Measurements from ENCODE around the gene PAX2. TPM values are rescaled to one million over a fixed set of nuclear protein-coding genes. Genes with fewer than 3 reads are reported as not detected.

Gene PAX2
- total RNA-seq, 1 experiment from 2014 or later = not detected

DNA sequence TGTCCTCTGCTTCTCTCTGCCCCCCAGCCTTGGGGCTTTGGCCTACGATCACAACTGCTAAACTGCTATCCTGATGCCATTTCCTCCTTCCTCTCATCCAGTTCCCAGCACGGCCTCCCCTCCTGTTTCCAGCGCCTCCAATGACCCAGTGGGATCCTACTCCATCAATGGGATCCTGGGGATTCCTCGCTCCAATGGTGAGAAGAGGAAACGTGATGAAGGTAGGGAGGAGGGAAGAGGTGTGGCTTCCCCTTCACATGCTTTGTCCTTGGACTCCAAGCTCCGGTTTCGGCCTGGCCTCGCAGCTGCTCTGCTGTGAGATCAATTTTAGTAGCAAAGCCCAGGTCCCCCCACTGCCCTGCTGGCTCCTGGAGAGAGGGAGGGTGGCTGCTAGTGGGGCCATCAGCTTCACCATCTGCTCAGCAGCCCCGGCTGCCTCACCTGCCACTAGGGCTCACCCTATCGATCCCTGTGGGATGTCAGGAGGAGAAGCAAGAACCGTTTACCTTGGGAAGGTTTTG, 35.8 kb downstream of the PAX2 start:
- DNase-seq (ENCODE audit: extremely low read depth, low read depth) = no peak

- DNase-seq (ENCODE audit: extremely low read depth, low read depth) = no peak
Measured at GRCh38 chr10:100782461-100783244, 37.3 kb downstream of the PAX2 start.

DNA sequence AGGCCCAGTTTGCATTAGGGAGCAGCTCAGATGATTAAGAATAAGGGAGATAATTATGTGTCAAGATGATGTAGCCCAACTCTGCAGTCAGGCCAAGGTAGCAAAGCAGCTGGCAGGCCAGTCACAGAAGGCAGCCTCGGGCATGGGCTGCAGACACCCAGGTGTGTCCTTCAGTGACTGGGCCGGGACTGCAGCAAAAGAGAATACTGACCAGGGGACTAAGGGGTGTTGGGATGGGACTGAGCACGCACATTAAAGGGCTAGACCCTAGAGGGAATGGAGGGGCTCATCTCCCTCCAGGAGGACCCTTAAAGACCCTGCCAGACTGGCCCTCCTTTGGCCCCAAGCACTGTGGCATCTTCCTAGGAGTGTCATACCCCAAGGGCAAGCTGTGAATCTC, 38.7 kb downstream of the PAX2 start:
- DNase-seq (ENCODE audit: extremely low read depth, low read depth) = no peak

GRCh38 chr10:100786591-100786990, 41.2 kb downstream of the PAX2 start:
- DNase-seq (ENCODE audit: extremely low read depth, low read depth) = no peak

GRCh38 chr10:100788002-100788903, 42.9 kb downstream of the PAX2 start:
- no peak for DNase-seq (ENCODE audit: extremely low read depth, low read depth)

DNA sequence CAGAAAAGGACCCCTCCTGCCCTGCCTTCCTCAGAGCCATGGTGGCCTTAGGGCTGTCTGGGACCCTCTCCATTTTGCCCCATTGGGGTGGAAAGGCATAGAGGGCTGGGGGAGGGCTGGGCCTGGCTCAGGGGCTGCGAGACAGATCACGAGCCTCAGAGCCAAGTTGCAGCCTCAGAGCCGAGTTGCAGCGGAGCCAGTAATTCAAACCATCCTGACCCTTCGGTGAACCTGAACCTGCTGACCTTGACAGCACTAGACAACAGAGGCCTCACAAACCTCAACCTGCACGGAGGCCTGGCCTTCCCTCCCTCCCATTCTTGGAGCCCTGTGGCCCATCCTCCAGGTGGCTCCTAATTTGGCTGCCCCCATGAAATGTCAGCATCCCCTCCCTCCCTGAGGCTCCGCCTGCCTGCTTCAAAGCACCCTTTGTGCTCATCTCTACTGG, 45.4 kb downstream of the PAX2 start:
- DNase-seq (ENCODE audit: extremely low read depth, low read depth) = no peak

- DNase-seq (ENCODE audit: extremely low read depth, low read depth) = no peak
Measured at GRCh38 chr10:100791369-100792058, 46.1 kb downstream of the PAX2 start.

- DNase-seq (ENCODE audit: extremely low read depth, low read depth) = no peak
Measured at GRCh38 chr10:100792574-100792973, 47.2 kb downstream of the PAX2 start.

GRCh38 chr10:100793055-100793454, 47.7 kb downstream of the PAX2 start:
- no peak for DNase-seq (ENCODE audit: extremely low read depth, low read depth)

DNA sequence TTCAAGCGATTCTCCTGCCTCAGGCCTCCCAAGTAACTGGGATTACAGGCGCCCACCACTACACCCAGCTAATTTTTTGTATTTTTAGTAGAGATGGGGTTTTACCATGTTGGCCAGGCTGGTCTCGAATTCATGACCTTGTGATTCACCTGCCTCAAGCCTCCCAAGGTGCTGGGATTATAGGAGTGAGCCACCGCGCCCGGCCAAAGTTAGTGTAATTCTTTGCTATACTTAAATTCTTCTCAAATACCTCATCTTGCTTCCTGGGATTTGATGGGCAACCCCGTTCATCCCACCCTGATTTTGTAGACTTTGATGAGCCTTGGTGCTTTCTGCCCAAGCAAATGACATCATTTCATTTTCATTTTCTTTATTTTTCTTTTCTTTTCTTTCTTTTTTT, 54.5 kb downstream of the PAX2 start:
- DNase-seq (ENCODE audit: extremely low read depth, low read depth) = no peak

DNA sequence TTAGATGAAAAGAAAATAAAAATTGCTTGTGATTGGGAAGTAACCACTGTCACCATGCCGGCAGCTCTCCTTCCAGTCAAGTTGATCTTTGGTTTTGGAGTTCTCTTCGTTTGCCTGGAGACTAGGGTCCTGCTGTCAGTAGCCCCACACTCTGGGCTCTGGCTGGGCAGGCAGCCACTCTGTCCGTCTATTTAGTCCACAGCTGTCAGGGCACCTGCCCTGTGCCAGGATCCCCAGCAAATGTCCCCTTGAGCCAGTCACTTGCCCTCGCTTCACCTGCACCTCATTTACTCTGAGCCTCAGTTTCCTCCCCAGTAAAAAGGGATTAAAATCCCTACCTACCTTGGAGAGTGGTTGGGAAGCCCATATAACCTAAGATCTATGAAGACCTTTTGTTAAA, 55.5 kb downstream of the PAX2 start:
- no peak for DNase-seq (ENCODE audit: extremely low read depth, low read depth)

- DNase-seq (ENCODE audit: extremely low read depth, low read depth) = no peak
Measured at GRCh38 chr10:100802196-100802595, 56.8 kb downstream of the PAX2 start.

DNA sequence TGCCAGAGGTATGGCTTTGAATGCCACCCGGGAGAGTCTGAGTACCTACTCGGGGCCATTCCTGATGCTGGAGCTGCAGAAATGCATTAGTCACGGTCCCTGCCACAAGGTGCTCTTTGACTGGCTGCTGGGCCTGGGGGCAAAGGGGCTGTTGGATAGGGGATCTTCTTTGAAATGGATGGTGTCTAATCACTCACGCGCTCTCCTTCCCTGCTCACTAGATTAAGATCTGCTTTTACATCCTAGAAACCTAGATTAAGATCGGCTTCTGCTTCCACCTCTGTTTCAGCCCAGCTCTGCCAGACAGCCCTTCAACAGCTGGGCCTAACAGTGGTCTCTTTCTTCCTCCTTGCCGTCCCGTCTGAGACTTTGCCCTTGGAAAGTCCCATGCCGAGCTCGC, 57.2 kb downstream of the PAX2 start:
- DNase-seq (ENCODE audit: extremely low read depth, low read depth) = no peak

GRCh38 chr10:100803492-100803891, 58.1 kb downstream of the PAX2 start:
- no peak for DNase-seq (ENCODE audit: extremely low read depth, low read depth)

DNA sequence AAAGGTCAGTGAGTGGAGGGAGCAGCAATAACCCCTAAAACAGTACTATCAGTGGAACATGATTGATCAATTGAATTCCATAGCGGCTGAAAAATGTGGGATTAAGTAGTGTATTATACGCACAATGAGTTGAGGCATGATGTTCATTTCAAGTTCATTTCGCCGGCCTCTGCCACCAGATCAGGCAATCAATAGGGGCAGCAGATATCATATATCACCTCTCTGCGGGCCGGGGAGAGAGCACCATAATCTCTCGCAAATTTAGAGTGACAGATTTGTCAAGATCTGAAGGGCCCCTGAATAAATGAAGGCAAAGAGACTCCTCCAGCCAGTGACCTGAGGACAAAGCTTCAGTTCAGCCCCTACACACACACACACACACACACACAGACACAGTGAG, 58.5 kb downstream of the PAX2 start:
- no peak for DNase-seq (ENCODE audit: extremely low read depth, low read depth)

DNA sequence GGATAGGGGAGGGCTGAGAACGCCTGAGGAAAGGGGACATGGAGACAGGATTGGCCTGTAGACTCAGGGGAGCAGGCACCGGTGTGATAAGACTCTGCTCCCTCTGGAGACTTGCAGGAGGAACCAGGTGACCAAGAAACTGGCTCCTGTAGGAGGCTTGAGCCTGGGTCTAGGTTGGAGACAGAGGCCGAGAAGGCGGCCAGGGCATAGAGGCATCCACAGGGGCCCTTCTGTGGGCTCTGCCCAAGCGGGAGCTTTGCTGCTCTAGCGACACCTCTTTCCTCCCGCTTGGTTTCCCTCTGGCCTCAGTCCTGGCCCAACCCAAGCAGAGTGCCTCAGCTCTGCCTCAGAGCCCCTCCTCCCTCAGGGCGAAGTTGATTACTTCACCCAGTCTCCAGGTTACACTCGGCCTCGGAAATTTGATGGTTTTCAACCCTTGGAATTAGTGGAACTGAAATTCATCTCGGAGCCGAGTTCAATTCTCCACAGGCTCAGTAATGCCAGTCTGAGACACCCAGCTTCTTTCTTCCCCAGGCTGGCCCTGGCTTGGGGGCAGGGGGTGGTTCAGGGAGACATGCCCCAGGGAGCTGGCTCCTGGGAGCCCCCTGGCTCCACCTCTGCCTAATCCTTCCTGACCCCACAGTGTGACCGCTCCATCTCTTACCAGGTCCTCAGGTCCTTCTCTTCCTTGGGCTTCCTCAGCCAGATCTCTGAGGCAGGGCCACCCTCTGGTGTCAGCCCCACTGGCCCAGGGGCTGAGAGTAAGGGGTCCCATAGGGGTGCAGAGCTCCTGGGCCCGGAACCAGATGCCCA, 60.4 kb downstream of the PAX2 start:
- DNase-seq (ENCODE audit: extremely low read depth, low read depth) = no peak

DNA sequence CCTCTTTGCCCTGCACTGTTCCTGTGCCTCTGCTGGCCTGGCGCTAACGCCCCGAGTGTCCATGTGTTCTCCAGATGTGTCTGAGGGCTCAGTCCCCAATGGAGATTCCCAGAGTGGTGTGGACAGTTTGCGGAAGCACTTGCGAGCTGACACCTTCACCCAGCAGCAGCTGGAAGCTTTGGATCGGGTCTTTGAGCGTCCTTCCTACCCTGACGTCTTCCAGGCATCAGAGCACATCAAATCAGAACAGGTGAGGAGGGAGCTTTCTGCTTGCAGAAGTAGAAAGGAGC, 60.9 kb downstream of the PAX2 start:
- DNase-seq (ENCODE audit: extremely low read depth, low read depth) = no peak

DNA sequence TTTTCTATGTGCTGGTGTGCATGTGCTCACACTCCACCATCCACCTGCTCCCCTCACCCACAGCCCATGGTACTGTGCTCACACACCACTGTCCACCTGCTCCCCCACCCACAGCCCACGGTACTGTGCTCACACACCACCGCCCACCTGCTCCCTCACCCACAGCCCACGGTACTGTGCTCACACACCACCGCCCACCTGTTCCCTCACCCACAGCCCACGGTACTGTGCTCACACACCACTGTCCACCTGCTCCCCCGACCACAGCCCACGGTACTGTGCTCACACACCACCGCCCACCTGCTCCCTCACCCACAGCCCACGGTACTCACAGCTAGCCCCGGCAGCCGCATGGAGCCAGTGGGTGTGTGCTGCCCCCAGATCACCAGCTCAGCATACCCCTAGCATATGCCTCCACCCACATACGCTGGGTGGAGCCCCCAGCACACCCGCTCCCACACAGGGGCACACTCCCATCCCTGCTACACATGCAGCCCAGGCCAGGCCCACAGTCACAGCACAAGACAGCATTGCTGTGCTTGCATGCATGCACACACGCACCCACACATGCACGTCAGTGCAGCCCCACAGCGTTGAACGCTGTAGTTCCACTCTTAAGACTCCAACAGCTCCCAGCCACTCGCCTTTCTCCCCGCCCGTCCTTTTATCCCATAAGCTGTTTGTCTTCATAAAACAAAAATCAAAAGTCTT, 62.0 kb downstream of the PAX2 start:
- DNase-seq (ENCODE audit: extremely low read depth, low read depth) = no peak

DNA sequence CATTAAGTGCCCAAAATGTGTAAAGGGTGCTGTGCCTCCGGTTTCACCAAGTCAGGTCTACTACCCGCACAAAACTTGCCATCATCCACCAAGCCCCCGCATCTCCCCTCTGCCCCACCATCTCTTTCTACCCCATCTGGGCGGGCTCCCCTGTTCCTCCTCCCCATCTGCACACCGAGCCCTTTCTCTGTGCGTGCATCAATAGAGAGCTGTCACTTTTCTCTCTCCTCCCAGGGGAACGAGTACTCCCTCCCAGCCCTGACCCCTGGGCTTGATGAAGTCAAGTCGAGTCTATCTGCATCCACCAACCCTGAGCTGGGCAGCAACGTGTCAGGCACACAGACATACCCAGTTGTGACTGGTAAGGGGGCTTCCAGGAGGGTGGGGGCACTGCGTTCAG, 63.5 kb downstream of the PAX2 start:
- DNase-seq (ENCODE audit: extremely low read depth, low read depth) = no peak
